GM12878 (cell line): Measurements from ENCODE around the gene MACROD2. TPM values are rescaled to one million over a fixed set of nuclear protein-coding genes. Genes with fewer than 3 reads are reported as not detected.

Experiments
- ATAC-seq: fragments of 200-7000 bp; cut with Tn5 transposase; 3 replicates; pipeline ENCODE4 v1.9.1; 2020; ENCODE audit warnings: mild to moderate bottlenecking, moderate library complexity
- BruUV-seq: library from RNA; stranded (reverse); fragments of 400-500 nt; replicated peaks from 2 replicates; lab custom pipeline; 2021; lab: Mats Ljungman, UMichigan
- CTCF ChIA-PET: fragments of 300-600 bp; sonication (Branson Sonifier 250); formaldehyde crosslinking; extraction: SDS; loops from one replicate; lab custom pipeline; 2021; ENCODE audit warnings: inconsistent platforms; lab: Yijun Ruan, JAX
- POLR2A ChIA-PET: fragments of 350-600 bp; formaldehyde crosslinking; extraction: SDS; loops from one replicate; lab custom pipeline; 2021; ENCODE audit warnings: inconsistent platforms; lab: Charles Lee
- RAD21 ChIA-PET: fragments of 300-600 bp; sonication (Branson Sonifier 250); formaldehyde crosslinking; loops from one replicate; lab custom pipeline; 2023; ENCODE audit warnings: antibody characterized with exemption; ENCODE audit not compliant: unreplicated experiment; lab: Charles Lee
- SMC1A ChIA-PET: fragments of 300-600 bp; sonication (Branson Sonifier 250); formaldehyde crosslinking; loops from one replicate; lab custom pipeline; 2023; ENCODE audit not compliant: unreplicated experiment, uncharacterized antibody; lab: Charles Lee
- DNase-seq: peaks from one replicate; pipeline ENCODE4 v3.0.0-alpha.2; 2011; ENCODE audit warnings: low read depth, low spot score
- FAIRE-seq: peaks from 3 replicates; lab custom pipeline; 2011; peaks lifted over from hg19 to GRCh38; lab: Jason Lieb, UNC
- H2AFZ ChIP-seq: 2 replicates; pipeline ENCODE4 v1.6.0; 2011; ENCODE audit warnings: low read depth, low read length, control low read depth; ENCODE audit not compliant: control insufficient read depth
- H3K27ac ChIP-seq: 2 replicates; pipeline ENCODE4 v1.5.1; 2011; ENCODE audit warnings: control low read depth; ENCODE audit not compliant: control insufficient read depth, insufficient read depth
- H3K27me3 ChIP-seq, 2 experiments: replicated peaks in 1 of 2; 2 replicates each; pipeline versions ENCODE4 v1.6.0 to v1.6.1; 2011; ENCODE audit warnings: low read length in 1 of 2; ENCODE audit not compliant: control insufficient read depth in 2 of 2, insufficient read depth in 2 of 2
- H3K36me3 ChIP-seq, 2 experiments: 2 replicates each; pipeline ENCODE4 v1.5.1; 2011; ENCODE audit warnings: low read length in 1 of 2; ENCODE audit not compliant: control insufficient read depth in 2 of 2, insufficient read depth in 2 of 2
- H3K4me1 ChIP-seq: 2 replicates; pipeline ENCODE4 v1.6.1; 2011; ENCODE audit warnings: mild to moderate bottlenecking, low read length, moderate library complexity, mixed read lengths; ENCODE audit not compliant: control insufficient read depth, insufficient read depth
- H3K4me2 ChIP-seq: 2 replicates; pipeline ENCODE4 v1.6.0; 2011; ENCODE audit warnings: control low read depth; ENCODE audit not compliant: control insufficient read depth, insufficient read depth
- H3K4me3 ChIP-seq: fragments of 200-600 bp; sonication (generic); 2 replicates; pipeline ENCODE4 v1.5.1; 2016
- H3K79me2 ChIP-seq: 2 replicates; pipeline ENCODE4 v1.6.0; 2011; ENCODE audit warnings: low read length; ENCODE audit not compliant: control insufficient read depth, insufficient read depth
- H3K9ac ChIP-seq: 2 replicates; pipeline ENCODE4 v1.8.0; 2011; ENCODE audit warnings: low read length, control low read depth, mixed read lengths; ENCODE audit not compliant: control insufficient read depth, insufficient read depth
- H3K9me3 ChIP-seq: replicated peaks from 3 replicates; pipeline ENCODE4 v1.5.1; 2011; ENCODE audit warnings: mild to moderate bottlenecking, low read length; ENCODE audit not compliant: control insufficient read depth, insufficient read depth
- H4K20me1 ChIP-seq: 2 replicates; pipeline ENCODE4 v1.6.0; 2011; ENCODE audit not compliant: control insufficient read depth, insufficient read depth
- CHD4 ChIP-seq: fragments of 200-600 bp; sonication (generic); IDR thresholded peaks from 2 replicates; pipeline ENCODE4 v1.6.1; 2016; ENCODE audit warnings: mild to moderate bottlenecking
- CREM ChIP-seq: IDR thresholded peaks from 2 replicates; pipeline ENCODE4 v1.6.1; 2014; ENCODE audit warnings: antibody characterized with exemption, low read depth
- E4F1 ChIP-seq: fragments of 450-650 bp; IDR thresholded peaks from 2 replicates; pipeline ENCODE4 v1.6.1; 2018; ENCODE audit warnings: borderline replicate concordance, mild to moderate bottlenecking; ENCODE audit not compliant: partially characterized antibody
- FOXK2 ChIP-seq: fragments of 450-650 bp; IDR thresholded peaks from 2 replicates; pipeline ENCODE4 v1.6.1; 2017; ENCODE audit warnings: mild to moderate bottlenecking, moderate library complexity
- HDAC2 ChIP-seq: fragments of 200-600 bp; sonication (generic); IDR thresholded peaks from 2 replicates; pipeline ENCODE4 v1.6.1; 2017
- NR2C2 ChIP-seq: IDR thresholded peaks from 2 replicates; pipeline ENCODE4 v1.6.1; 2011; ENCODE audit warnings: borderline replicate concordance, low read depth; ENCODE audit not compliant: control insufficient read depth, insufficient read length
- NR2F1 ChIP-seq: fragments of 450-650 bp; conservative IDR thresholded peaks from 2 replicates; pipeline ENCODE4 v1.6.1; 2017; ENCODE audit warnings: mild to moderate bottlenecking
- RELA ChIP-seq: fragments of 450-650 bp; IDR thresholded peaks from 2 replicates; pipeline ENCODE4 v1.8.0; 2014; ENCODE audit warnings: borderline replicate concordance; ENCODE audit not compliant: partially characterized antibody
- RELB ChIP-seq: fragments of 450-650 bp; IDR thresholded peaks from 2 replicates; pipeline ENCODE4 v1.6.1; 2017; ENCODE audit warnings: low read depth, mild to moderate bottlenecking, moderate library complexity
- SREBF1 ChIP-seq: IDR thresholded peaks from 2 replicates; pipeline ENCODE4 v1.6.1; 2012; ENCODE audit warnings: mild to moderate bottlenecking, low read length
- USF1 ChIP-seq: IDR thresholded peaks from 2 replicates; pipeline ENCODE4 v1.6.1; 2011; ENCODE audit warnings: borderline replicate concordance, low read depth, mild to moderate bottlenecking, moderate library complexity, mixed read lengths, low read length; ENCODE audit not compliant: insufficient read depth; ENCODE audit errors: extremely low read length
- ZNF274 ChIP-seq: IDR thresholded peaks from one replicate; pipeline ENCODE4 v1.8.0; 2011; ENCODE audit not compliant: insufficient read length, insufficient read depth
- ZZZ3 ChIP-seq: IDR thresholded peaks from 2 replicates; pipeline ENCODE4 v1.6.1; 2011; ENCODE audit warnings: low read depth; ENCODE audit not compliant: control insufficient read depth, insufficient read length
- WGBS: methylation state at CpG from one replicate; pipeline ENCODE4 v1.1.6; 2016; ENCODE audit warnings: low lambda C conversion rate; ENCODE audit not compliant: insufficient replicate concordance, insufficient coverage; ENCODE audit errors: missing lambda C conversion rate; 5-methylcytosine and 5-hydroxymethylcytosine counted together
- in situ Hi-C: fragments of 300-500 bp; cut with MboI; formaldehyde crosslinking; loops from 9 replicates; pipeline ENCODE4 v1.14.3; 2018; ENCODE audit warnings: mixed read lengths
- intact Hi-C: fragments of 100-400 bp; cut with micrococcal nuclease; formaldehyde crosslinking; loops from one replicate; pipeline ENCODE4 v1.14.2; 2022; ENCODE audit not compliant: unreplicated experiment
- polyA plus RNA-seq, 11 experiments: library from polyadenylated mRNA; depleted of rRNA in 4 of 11; unstranded in 6 of 11; stranded (reverse) in 5 of 11; fragments of >200 nt; fragmentation: Nextera tagmentation in 4 of 11; fragmentation: Illumina TruSeq in 1 of 11; extraction: Ambion mirVana in 4 of 11; extraction: Trizol in 1 of 11; gene quantifications; 1 replicate in 1 of 11; 2 replicates in 10 of 11; pipeline versions ENCODE4 v1.2.1 to v1.2.3, GENCODE V29; 2011 to 2016; ENCODE audit warnings: inconsistent platforms in 2 of 11, missing spikeins in 2 of 11, low read depth in 1 of 11
- total RNA-seq, 4 experiments: library from RNA; depleted of rRNA in 3 of 4; stranded (reverse); fragments of >200 nt in 3 of 4; fragmentation: Illumina TruSeq in 1 of 4; extraction: Trizol in 1 of 4; gene quantifications; 2 replicates each; pipeline versions ENCODE4 v1.2.1 to v1.2.3, GENCODE V29; 2013 to 2021

MACROD2 gene
- total and polyA plus RNA-seq, 10 of the 15 experiments (the other 5 are each of a cell fraction or from before 2014, with no cell fraction given), result 1.1 to 21.5 (median 2.2) TPM

GRCh38 chr20:15187612-15188011, 1192.3 kb downstream of the MACROD2 start:
- SMC1A ChIA-PET, result no interaction called here
- Histone ChIP-seq H3K4me2 (no peak overlapping the region), H3K4me3 (no peak overlapping the region), H4K20me1 (no peaks in the 10 kb centered on the region), H3K27ac (no peak overlapping the region), H3K9ac (no peak overlapping the region), H2AFZ (no peak overlapping the region), H3K36me3 (no peaks in the 10 kb centered on the region), H3K27me3 (no peaks in the 10 kb centered on the region), H3K9me3 (no peaks in the 10 kb centered on the region), H3K4me1 (no peaks in the 10 kb centered on the region), H3K79me2 (no peaks in the 10 kb centered on the region)
- ATAC-seq, result no peak
- RAD21 ChIA-PET, result no interaction called here
- CTCF ChIA-PET, result no interaction called here
- DNase-seq, result no peak
- WGBS, result 8% methylated on average over 1 of the region's 1 CpG
- POLR2A ChIA-PET, result no interaction called here
- no peak for FAIRE-seq
- TF ChIP-seq RELA, result no peak
- no peak for TF ChIP-seq CREM
- no peak for TF ChIP-seq HDAC2
- TF ChIP-seq ZNF274, result no peak
- no peak for TF ChIP-seq NR2C2
- no peak for TF ChIP-seq NR2F1
- TF ChIP-seq FOXK2, result no peak
- no peak for TF ChIP-seq ZZZ3
- no peak for TF ChIP-seq E4F1
- TF ChIP-seq SREBF1, result no peak
- no peak for TF ChIP-seq USF1
- no peak for TF ChIP-seq CHD4
- no peak for TF ChIP-seq RELB
- intact Hi-C loops (no loop called here), in situ Hi-C loops (no loop called here)
- BruUV-seq, result no TSS peak
